ENCODE measurements around the gene MYORG.

The MYORG gene

DNA sequence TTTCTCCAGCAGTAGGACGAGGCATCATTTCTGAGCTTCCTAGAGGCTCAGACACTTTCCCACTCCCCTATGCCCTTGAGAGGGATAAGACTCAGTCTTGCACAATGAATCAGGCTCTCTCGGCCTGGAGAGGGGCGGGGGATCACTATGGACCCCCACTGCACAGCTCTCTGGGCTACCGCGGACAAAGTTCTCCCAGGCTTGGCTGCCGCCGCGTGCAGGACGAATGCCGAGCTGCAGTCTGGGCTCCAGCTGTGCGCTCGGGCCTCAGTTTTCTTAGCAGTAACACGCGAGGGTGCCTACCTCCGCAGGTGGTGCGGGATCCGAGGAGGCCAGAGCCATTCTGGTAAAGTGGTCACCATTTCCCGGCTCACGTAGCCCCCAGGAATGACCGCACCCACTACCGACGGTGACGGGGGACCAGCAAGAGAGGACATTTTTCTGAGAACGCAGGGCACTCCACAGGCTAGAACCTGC lies 3.4 kb upstream of the MYORG start:
- peak; percentile 35 for DNase-seq
- Mint-ChIP-seq H3K9me3 (no peaks in the 10 kb centered on the region), H3K4me1 (peaks cover 48% of the 10 kb centered on the region), H3K4me3 (peak overlapping the region; percentile 82), H3K27me3 (peaks cover 46% of the 10 kb centered on the region), H3K27ac (peak overlapping the region; percentile 82), H3K36me3 (no peaks in the 10 kb centered on the region)
- CTCF ChIA-PET: interaction anchor here (0.6 to 9.3 kb wide), 8 partner anchors 14 to 145 kb away, joined by 3 to 119 read pairs (median 4); partner anchors contain the start of genes DNAI1 and FAM219A

DNA sequence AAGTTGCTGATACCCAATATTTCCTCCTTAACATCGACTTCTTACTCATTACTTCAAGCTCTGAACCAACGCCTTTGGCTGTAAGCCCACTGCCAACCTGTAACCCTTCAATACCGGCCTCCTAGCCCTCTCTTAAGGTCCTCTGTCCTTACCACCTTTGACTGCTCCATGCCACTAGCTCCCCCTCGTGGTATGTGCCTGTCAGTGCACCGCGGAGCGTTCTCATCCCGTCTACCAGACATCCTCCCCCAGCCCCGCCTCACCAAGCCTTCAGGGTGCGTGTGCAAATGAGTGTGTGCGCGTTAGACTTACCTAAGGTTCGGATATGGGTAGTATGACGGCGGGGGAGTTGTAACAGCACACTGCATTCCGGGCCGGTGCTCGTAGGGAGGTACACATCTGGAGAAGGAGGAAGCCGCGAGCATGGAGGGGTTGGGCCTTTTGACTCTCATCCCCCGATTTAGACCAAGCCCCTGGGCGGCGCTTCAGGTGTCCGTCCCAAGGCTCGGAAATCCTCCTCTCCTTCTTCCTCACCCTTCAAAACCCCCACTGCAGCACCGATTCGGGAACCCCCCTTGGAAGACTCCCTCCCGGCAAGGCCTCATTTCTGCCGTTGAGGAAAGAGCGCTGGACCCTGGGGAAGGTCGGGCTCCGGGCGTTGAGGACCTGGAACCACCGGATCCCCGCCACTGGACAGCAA lies 2.8 kb upstream of the MYORG start:
- Mint-ChIP-seq H3K4me3 (peak overlapping the region; percentile 82), H3K27ac (peak overlapping the region; percentile 82), H3K36me3 (no peaks in the 10 kb centered on the region), H3K9me3 (no peaks in the 10 kb centered on the region), H3K27me3 (peaks cover 46% of the 10 kb centered on the region), H3K4me1 (peaks cover 48% of the 10 kb centered on the region)
- DNase-seq: peak; percentile 96
- CTCF ChIA-PET: interaction anchor here (0.6 to 9.3 kb wide), 12 partner anchors 8 to 455 kb away, joined by 3 to 119 read pairs (median 4); partner anchors contain the start of genes DNAI1 and FAM219A

- Mint-ChIP-seq H3K36me3 (peaks cover 1% of the 10 kb centered on the region), H3K4me3 (peak overlapping the region; percentile 29), H3K9me3 (no peaks in the 10 kb centered on the region), H3K4me1 (peaks cover 48% of the 10 kb centered on the region), H3K27me3 (peaks cover 42% of the 10 kb centered on the region), H3K27ac (no peak overlapping the region)
- CTCF ChIA-PET: interaction anchor here (0.7 to 9.3 kb wide), 13 partner anchors 7 to 454 kb away, joined by 3 to 119 read pairs (median 4); partner anchors contain the start of genes DNAI1 and FAM219A
- no peak for DNase-seq
Observed at GRCh38 chr9:34378376-34379060, 1.8 kb upstream of the MYORG start.

- H3K27me3 Mint-ChIP-seq: peaks cover 33% of the 10 kb centered on the region
- no peaks in the 10 kb centered on the region for H3K9me3 Mint-ChIP-seq
- peak; percentile 35 for DNase-seq
- H3K4me3 Mint-ChIP-seq: peak overlapping the region; percentile 90
- CTCF ChIA-PET: interaction anchor here (0.6 to 9.3 kb wide), 7 partner anchors 9 to 214 kb away, joined by 3 to 119 read pairs (median 3); no protein-coding TSS in a partner anchor
- peaks cover 8% of the 10 kb centered on the region for H3K36me3 Mint-ChIP-seq
- peaks cover 48% of the 10 kb centered on the region for H3K4me1 Mint-ChIP-seq
- no peak overlapping the region for H3K27ac Mint-ChIP-seq
Observed at GRCh38 chr9:34377404-34377746, 677 bp upstream of the MYORG start.

DNA sequence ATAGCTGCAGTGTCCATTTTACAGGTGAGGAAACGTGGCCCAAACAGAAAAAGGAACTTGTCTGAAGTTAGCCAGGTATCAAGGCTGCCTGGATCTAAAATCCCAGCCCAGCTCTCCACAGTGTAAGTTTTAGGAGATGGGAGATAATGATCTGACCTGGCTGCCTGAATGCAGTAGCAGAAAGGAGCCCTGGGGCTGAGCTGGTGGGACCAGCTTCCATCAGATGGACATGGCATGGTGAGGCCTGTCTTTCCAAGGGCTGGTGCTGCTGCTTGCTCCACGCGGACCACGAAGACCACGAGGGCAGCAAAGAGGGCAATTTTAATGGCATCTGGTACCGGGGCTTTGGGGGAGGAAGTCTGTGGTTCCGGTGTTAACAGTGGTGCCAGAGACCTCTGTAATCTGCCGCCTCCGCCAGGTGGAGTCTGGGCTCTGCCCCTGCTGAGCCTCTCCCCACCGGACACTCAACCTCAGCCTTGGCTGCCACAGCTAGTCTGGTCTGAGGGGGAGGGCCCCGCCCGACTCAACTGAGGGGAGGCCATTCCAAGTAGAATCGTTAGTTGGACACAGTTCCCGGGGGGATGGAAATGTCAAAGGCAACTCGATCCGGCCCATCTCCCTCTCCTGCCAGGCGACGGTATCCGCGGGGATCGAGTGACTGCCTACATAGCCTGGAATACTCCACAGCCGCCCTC lies 650 bp downstream of the MYORG start:
- peak; percentile 70 for DNase-seq
- peak overlapping the region; percentile 90 for H3K4me3 Mint-ChIP-seq

DNA sequence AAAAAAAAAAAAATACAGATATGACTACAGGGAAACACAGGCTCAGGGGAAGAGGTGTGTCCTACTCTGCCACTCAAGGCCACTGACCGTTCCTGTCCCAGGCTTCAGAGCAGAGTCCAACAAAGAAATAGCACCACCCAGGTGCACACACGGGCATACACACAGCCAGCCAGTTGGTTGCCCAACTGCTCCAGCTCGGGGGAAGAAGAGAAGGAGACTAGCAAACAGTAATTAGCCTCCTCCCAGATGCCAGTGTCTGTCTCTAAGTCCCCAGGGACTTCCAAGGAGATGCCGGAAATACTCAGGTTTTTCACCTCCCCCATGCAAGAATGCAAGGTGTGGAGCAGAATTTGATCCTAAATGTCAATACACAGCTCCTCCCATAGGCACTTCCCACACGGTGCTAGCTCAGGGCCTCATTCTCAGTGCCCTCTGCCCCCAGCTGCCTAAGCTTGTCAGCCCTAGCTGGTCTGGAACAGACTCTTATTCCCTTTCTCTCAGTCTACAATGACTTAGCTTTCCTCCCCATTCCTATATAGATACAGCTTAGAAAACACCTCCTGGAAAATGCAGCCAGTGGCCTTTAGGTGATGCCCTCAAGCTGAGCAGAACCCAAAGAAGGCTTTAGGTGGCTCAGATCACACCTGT lies 1.7 kb downstream of the MYORG start:
- H3K4me3 Mint-ChIP-seq: peak overlapping the region; percentile 90
- peaks cover 23% of the 10 kb centered on the region for H3K36me3 Mint-ChIP-seq
- no peak for DNase-seq
- H3K27ac Mint-ChIP-seq: no peak overlapping the region
- H3K4me1 Mint-ChIP-seq: peaks cover 32% of the 10 kb centered on the region
- CTCF ChIA-PET: interaction anchor here (1.2 to 9.3 kb wide), 4 partner anchors 13 to 122 kb away, joined by 3 to 119 read pairs (median 4); no protein-coding TSS in a partner anchor
- H3K9me3 Mint-ChIP-seq: no peaks in the 10 kb centered on the region
- peaks cover 20% of the 10 kb centered on the region for H3K27me3 Mint-ChIP-seq

More for the DNA sequence above, 650 bp downstream of the MYORG start:
- Mint-ChIP-seq H3K27ac (peak overlapping the region; percentile 82), H3K27me3 (peaks cover 23% of the 10 kb centered on the region), H3K4me1 (peaks cover 42% of the 10 kb centered on the region), H3K9me3 (no peaks in the 10 kb centered on the region), H3K36me3 (peaks cover 17% of the 10 kb centered on the region)
- CTCF ChIA-PET: interaction anchor here (0.7 to 9.3 kb wide), 6 partner anchors 14 to 123 kb away, joined by 3 to 119 read pairs (median 4); no protein-coding TSS in a partner anchor

GRCh38 chr9:34374339-34374738 lies 2.4 kb downstream of the MYORG start:
- Mint-ChIP-seq H3K9me3 (no peaks in the 10 kb centered on the region), H3K36me3 (peaks cover 27% of the 10 kb centered on the region), H3K27me3 (peaks cover 17% of the 10 kb centered on the region), H3K27ac (no peak overlapping the region), H3K4me1 (peaks cover 25% of the 10 kb centered on the region), H3K4me3 (no peak overlapping the region)
- no peak for DNase-seq
- CTCF ChIA-PET: interaction anchor here (1.6 to 9.3 kb wide), 4 partner anchors 10 to 121 kb away, joined by 4 to 119 read pairs (median 7); no protein-coding TSS in a partner anchor

DNA sequence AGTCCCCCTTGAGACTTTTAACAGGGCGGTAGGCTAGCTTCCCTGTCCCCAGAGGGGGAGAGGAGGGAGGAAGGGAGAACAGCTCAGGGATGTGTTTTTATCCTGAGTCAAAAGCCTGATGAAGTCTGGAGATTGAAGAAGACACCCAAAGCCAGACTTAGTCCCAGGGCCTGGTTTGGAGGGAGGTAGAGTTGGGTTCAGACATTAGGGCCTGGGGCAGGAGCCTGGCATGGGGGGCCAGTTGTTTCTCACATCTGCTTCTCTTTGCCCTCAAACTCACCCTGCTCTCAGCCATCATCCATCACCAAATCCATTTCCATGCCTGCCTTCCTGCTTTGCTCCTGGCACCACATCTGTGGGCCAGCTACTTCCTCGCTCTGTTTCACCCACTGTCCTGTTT lies 2.9 kb downstream of the MYORG start:
- CTCF ChIA-PET: interaction anchor here (0.6 to 9.3 kb wide), 4 partner anchors 10 to 236 kb away, joined by 3 to 119 read pairs (median 7); no protein-coding TSS in a partner anchor
- H3K4me1 Mint-ChIP-seq: peaks cover 20% of the 10 kb centered on the region
- no peak overlapping the region for H3K27ac Mint-ChIP-seq
- no peak for DNase-seq
- peaks cover 3% of the 10 kb centered on the region for H3K9me3 Mint-ChIP-seq
- H3K4me3 Mint-ChIP-seq: no peak overlapping the region
- peaks cover 14% of the 10 kb centered on the region for H3K27me3 Mint-ChIP-seq
- peaks cover 32% of the 10 kb centered on the region for H3K36me3 Mint-ChIP-seq

DNA sequence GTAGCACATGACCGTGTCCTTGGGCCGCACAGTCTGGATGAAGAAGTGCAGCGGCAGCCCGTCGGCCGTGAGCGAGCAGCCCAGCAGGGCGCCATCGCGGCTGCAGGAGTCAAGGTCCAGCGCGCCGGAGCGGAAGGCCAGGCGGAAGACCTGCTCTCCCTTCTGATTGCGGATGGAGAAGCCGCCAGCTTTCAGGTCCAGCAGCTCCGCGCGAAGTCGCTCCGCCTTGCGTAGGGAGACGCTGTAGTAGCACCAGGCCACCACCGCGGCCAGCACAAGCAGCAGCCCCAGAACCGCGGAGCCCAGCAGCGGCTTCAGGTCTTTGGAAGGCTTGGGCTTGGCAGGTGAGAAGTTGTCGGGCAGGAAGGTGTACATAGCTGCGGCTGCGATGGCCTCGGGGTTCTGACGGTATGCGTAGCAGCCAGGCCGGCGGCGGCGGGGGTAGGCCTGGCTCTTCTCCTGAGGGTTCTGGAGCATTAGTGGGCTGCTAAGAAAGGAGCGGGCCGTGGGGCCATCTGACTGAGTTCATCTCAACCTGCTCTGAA lies 4.2 kb downstream of the MYORG start:
- Mint-ChIP-seq H3K9me3 (peaks cover 5% of the 10 kb centered on the region), H3K4me1 (peaks cover 15% of the 10 kb centered on the region), H3K36me3 (peaks cover 43% of the 10 kb centered on the region), H3K27ac (no peak overlapping the region), H3K4me3 (no peak overlapping the region), H3K27me3 (peaks cover 5% of the 10 kb centered on the region)
- CTCF ChIA-PET: interaction anchor here (1.7 to 2.5 kb wide), 2 partner anchors 9 to 32 kb away, joined by 5 to 9 read pairs; no protein-coding TSS in a partner anchor
- no peak for DNase-seq

- H3K4me3 Mint-ChIP-seq: no peak overlapping the region
- DNase-seq: no peak
- peaks cover 1% of the 10 kb centered on the region for H3K27me3 Mint-ChIP-seq
- peaks cover 13% of the 10 kb centered on the region for H3K4me1 Mint-ChIP-seq
- peaks cover 8% of the 10 kb centered on the region for H3K9me3 Mint-ChIP-seq
- H3K36me3 Mint-ChIP-seq: peaks cover 48% of the 10 kb centered on the region
- CTCF ChIA-PET: interaction anchor here (1.5 to 2.5 kb wide), 3 partner anchors 7 to 38 kb away, joined by 5 to 9 read pairs (median 7); no protein-coding TSS in a partner anchor
- H3K27ac Mint-ChIP-seq: no peak overlapping the region
Observed at GRCh38 chr9:34371886-34372466, 4.7 kb downstream of the MYORG start.

DNA sequence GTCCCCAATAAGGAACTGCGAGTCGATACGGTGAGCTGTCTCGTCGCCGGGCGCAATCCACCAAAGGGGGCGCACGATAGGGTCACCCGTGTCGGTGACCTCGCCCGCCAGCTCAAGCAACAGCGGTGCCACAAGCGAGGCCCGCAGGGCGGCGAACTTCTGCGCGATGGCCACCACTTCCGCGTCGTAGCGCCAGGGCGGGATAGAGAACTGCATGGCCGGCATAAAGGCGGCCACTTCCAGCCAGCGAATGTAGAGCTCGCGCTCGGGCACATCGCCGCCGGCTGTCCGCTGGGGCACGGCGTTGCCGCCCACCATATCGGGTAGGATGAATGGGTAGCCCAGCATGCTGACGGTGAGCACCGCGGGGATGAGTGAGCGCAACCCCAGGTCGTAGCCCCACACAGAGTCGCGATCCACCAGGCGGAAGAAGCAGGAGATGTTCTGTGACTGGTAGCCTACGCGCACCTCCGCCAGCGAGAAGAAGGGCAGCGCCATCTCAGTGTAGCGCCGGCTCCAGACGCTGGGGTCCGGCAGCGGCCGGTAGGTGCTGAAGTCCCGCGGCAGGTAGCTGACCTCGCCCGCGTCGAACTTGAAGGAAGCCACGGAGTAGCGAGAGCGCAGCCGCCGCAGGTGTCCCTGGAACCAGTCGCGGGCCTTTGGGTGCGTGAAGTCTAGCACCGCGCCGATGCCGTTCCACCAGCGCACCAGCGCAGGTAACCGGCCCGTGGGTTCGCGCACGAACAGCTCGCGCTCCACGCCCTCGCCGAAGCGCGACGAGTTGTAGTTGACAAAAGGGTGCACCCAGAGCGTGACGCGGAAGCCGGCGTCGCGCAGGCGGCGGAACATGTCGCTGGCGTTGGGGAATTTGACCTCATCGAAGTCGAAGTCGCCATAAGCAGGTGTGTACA lies 5.5 kb downstream of the MYORG start:
- Mint-ChIP-seq H3K27me3 (no peaks in the 10 kb centered on the region), H3K36me3 (peaks cover 48% of the 10 kb centered on the region), H3K4me1 (peaks cover 11% of the 10 kb centered on the region), H3K4me3 (no peak overlapping the region), H3K9me3 (peaks cover 8% of the 10 kb centered on the region), H3K27ac (no peak overlapping the region)
- CTCF ChIA-PET: interaction anchor here (1.5 to 1.9 kb wide), 2 partner anchors 8 to 37 kb away, joined by 5 to 7 read pairs; no protein-coding TSS in a partner anchor
- no peak for DNase-seq
